ENCODE results near the gene TUBD1.
"Not testable (repeated sequence)": the region's sequence is repeated elsewhere in the genome, so short reads cannot be mapped to it uniquely, and the experiment has no call there.

GRCh38 chr17:59920637-59921036 lies 27.9 kb upstream of the TUBD1 start:
- TF ChIP-seq ZNF274 (IDR thresholded peaks at IDR 0.05; ENCODE audit: low read depth, low read length); YY1 (IDR thresholded peaks at IDR 0.05; ENCODE audit: insufficient read depth, insufficient read length); SUZ12 (IDR thresholded peaks at IDR 0.05; ENCODE audit: extremely low read depth, insufficient read depth, insufficient read length): not testable (repeated sequence)

Measured in NT2/D1 (cell line).